Measurements from ENCODE around the gene C2CD5. TPM values are rescaled to one million over a fixed set of nuclear protein-coding genes. Genes with fewer than 3 reads are reported as not detected.

C2CD5 gene
- total RNA-seq, 1 experiment from 2014 or later = 35.4 TPM

GRCh38 chr12:22409377-22410164, 134.8 kb downstream of the C2CD5 start:
- Histone ChIP-seq H2BK12ac (ENCODE audit: insufficient read length, low read depth, low read length) (no peak overlapping the region), H3K23me2 (ENCODE audit: insufficient read length, low read depth, low read length, poor library complexity, severe bottlenecking) (no peaks in the 10 kb centered on the region), H4K20me1 (ENCODE audit: control insufficient read depth, insufficient read depth, insufficient read length) (no peaks in the 10 kb centered on the region), H3T11ph (ENCODE audit: low read length) (no peak overlapping the region), H4K5ac (ENCODE audit: insufficient read length, low read depth, low read length) (no peak overlapping the region), H3K27ac (ENCODE audit: insufficient read length, low read depth, low read length) (no peak overlapping the region), H4K91ac (ENCODE audit: insufficient read length, low read depth, low read length) (no peak overlapping the region), H2BK20ac (ENCODE audit: low read depth, low read length, poor library complexity, severe bottlenecking) (no peak overlapping the region), H3K9me3 (ENCODE audit: control insufficient read depth, low read depth, low read length) (no peaks in the 10 kb centered on the region), H3K79me2 (ENCODE audit: insufficient read depth, low read length) (no peaks in the 10 kb centered on the region), H2AFZ (ENCODE audit: low read length) (no peak overlapping the region), H3K56ac (ENCODE audit: insufficient read length, low read depth, low read length) (no peak overlapping the region), H3K27me3 (ENCODE audit: insufficient read depth, low read length) (no peaks in the 10 kb centered on the region), H3K79me1 (ENCODE audit: insufficient read depth, low read depth, low read length, poor library complexity, severe bottlenecking) (no peaks in the 10 kb centered on the region), H2BK15ac (ENCODE audit: low read depth, low read length) (no peak overlapping the region), H3K9ac (ENCODE audit: extremely low read depth, insufficient read length, low read length) (no peak overlapping the region), H2AK5ac (ENCODE audit: insufficient read length, low read length) (no peak overlapping the region), H3K4me2 (ENCODE audit: insufficient read depth, insufficient read length, low read length) (no peak overlapping the region), H3K4me1 (ENCODE audit: insufficient read depth, low read length) (no peaks in the 10 kb centered on the region), H2BK120ac (ENCODE audit: low read depth, low read length, poor library complexity, severe bottlenecking) (no peak overlapping the region), H3K14ac (ENCODE audit: insufficient read depth, low read length) (no peak overlapping the region), H4K8ac (replicated peaks; ENCODE audit: insufficient read length, low read depth, low read length) (no peak overlapping the region), H3K18ac (ENCODE audit: insufficient read length, low read depth, low read length) (no peak overlapping the region), H2BK5ac (ENCODE audit: insufficient read length, low read length) (no peak overlapping the region), H3K4ac (ENCODE audit: low read depth, low read length) (no peak overlapping the region), H3K23ac (ENCODE audit: insufficient read length, low read depth, low read length) (no peak overlapping the region)
- H3K4me3 Mint-ChIP-seq = no peak overlapping the region
- no peaks in the 10 kb centered on the region for H3K27me3 Mint-ChIP-seq (ENCODE audit: low read depth)
- H3K4me1 Mint-ChIP-seq = peaks cover 2 to 4% of the 10 kb centered on the region in 2 experiments; a peak in 2 of 4 replicates
- 0 out of 7 replicates have a peak overlapping the region, but pooled peaks of 1 of the 3 experiments have one; percentile 6 for H3K27ac Mint-ChIP-seq
- no peaks in the 10 kb centered on the region; a peak in 2 of 5 replicates for H3K9me3 Mint-ChIP-seq
- DNase-seq = no peak
- TF ChIP-seq CTCF (conservative IDR thresholded peaks at IDR 0.05) = no peak
- WGBS (ENCODE audit: extremely low coverage, insufficient read length, low lambda C conversion rate) = no CpG with 5 or more reads among the region's 12 CpGs
- H3K36me3 Mint-ChIP-seq (ENCODE audit: insufficient read depth in 1 of 3, low read depth in 3 of 3) = no peaks in the 10 kb centered on the region
